GM19023 (cell line): ENCODE results near the gene TACC2.
"Not testable (repeated sequence)": the region's sequence is repeated elsewhere in the genome, so short reads cannot be mapped to it uniquely, and the experiment has no call there.

Experiments used
- ATAC-seq: cut with Tn5 transposase; IDR thresholded peaks from one replicate; pipeline ENCODE4 v1.9.1; 2021; ENCODE audit warnings: mild to moderate bottlenecking, moderate library complexity; ENCODE audit not compliant: unreplicated experiment

Gene TACC2

DNA sequence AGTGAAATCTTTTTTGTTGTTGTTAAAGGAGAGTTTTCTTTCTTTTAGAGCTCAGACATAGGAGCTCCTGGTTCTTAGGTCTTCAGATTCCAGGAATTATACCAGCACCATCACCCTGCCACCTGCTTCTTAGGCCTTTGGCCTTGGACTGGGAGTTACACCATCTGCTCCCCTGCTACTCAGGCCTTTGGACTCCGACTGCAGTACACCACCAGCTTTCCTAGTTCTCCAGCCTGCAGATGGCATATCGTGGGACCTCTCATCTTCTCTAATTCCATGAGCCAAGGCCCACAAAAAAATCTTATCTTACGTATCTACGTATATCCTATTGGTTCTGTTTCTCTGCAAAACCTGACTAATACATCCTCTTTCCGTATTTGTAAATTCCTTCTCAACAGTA is 5.1 kb upstream of the TACC2 start:
- ATAC-seq: no peak

DNA sequence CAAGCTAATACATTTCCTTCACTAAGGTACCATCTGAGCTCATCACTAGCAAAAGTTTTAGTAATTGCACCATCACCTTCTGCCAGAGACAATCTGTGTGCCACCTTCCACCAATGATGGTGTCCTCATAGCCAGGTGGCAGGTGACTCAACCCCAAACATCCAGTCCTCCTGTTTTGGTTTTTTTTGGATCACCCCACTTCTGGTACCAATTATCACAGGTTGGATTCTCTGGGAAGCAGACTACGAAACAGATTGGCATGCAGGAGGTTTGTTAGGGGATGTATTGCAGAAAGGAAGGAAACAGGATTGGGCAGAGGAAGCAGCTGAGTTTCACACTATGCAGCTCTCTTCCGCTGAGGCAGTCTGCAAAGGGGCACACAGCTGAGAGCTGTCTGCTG is 4.5 kb upstream of the TACC2 start:
- ATAC-seq: no peak

DNA sequence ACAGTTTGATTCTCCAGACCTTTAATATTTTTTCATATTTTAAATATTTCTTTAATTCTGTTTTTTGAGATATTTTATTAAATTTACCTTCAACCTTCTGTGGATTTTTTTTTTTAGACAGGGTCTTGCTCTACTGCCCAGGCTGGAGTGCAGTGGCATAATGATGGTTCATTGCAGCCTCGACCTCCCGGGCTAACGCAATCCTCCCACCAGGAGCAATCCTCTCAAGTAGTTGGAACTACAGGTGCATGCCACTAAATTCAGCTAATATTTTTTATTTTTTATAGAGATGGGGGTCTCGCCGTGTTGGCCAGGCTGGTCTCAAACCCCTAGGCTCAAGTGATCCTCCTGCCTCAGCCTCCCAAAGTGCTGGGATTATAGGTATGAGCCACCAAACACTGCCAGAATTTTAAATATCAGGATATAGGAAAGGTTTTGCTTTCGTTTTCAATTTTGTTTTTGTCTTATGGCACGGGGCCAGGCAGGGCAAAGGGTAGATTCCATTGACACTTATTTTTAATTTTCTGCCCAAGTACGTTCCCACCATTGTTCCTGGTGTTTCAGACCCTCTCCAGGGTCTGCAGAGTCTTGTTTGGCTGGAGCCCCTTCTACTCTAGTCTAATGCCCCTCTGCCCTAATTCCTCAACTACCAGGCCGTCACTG is 1.2 kb downstream of the TACC2 start:
- no peak for ATAC-seq

DNA sequence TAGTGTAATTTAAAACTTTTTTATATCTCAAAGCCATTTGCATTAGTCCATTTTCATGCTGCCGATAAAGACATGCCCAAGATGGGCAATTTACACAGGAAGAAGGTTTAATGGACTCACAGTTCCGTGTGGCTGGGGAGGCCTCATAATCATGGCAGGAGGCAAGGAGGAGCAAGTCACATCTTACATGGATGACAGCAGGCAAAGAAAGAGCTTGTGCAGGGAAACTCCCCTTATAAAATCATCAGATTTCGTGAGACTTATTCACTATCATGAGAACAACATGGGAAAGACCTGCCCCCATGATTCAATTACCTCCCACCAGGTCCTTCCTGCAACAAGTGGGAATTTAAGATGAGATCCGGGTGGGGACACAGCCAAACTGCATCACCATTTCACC is 2.8 kb downstream of the TACC2 start:
- ATAC-seq: not testable (repeated sequence)

GRCh38 chr10:121994429-121994941 is 5.5 kb downstream of the TACC2 start:
- no peak for ATAC-seq

DNA sequence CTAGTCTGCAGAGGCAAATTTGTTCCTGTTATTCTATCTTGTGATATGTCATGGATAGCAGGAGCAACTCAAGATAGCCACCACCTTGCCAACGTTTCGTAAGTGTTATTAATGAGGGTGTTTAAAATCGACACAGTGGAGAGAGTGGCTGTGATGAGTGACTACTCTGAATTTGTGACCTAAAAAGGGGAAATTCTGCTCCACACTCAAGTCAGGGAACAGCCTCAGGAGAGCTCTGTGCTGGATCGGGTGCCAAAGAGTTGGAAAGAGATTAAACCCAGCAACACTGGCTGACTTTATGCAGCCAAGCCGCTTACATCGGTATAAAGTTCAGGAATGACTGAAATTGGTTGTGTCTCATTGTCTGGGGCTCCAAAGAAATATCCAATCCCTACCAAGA is 9.5 kb downstream of the TACC2 start:
- ATAC-seq: no peak

DNA sequence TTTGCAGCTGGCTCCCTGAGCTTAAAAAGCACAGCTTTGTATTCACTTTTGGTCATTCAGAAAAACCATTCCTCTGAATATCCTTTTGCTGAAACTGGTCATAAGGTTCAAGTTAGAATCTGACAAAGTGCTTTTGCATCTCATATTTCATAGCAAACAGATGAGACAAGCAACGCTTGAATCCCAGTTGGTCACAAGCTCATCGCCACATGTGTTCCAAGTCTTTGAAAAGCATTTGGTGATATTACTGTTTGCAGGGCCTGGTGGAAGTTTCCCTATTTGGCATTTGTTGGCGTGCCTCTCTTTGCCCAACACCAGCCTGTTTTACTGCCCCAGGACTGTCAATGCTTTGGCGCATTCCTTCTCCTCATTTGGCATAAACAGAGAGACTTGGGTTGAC is 10.3 kb downstream of the TACC2 start:
- no peak for ATAC-seq

GRCh38 chr10:122001698-122002097 is 12.7 kb downstream of the TACC2 start:
- no peak for ATAC-seq

- no peak for ATAC-seq
Measured at GRCh38 chr10:122007415-122007814, 18.5 kb downstream of the TACC2 start.

DNA sequence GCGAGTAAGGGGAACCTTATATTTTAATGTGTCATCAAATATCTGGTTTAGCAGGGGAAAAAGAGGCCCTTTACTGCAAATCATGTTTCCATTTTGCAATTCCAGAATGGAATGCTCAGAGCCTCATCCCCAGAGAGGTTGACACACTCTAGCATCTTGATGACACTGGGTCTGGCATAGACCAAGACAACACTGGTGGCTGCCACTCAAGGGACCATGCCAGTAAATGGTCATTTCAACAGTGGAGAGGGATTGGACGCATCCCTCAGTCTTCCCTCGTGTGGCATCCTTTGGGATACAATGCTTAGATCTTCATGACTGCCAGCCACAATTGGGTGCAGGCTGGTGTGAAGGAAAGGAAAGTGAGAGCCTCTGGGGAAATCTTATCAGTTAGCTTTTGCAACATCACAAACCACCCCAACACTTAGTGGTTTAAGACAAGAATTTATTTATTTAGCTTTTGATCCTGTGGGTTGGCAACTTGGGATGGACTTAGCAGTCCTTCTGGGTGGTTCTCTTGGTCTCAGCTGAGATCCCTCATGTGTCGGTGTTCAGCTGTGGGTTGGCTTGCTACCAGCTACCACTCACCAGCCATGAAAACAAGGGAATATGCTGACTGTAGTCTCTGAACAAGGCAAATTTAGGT is 21.6 kb downstream of the TACC2 start:
- no peak for ATAC-seq

GRCh38 chr10:122012731-122013130 is 23.8 kb downstream of the TACC2 start:
- ATAC-seq: no peak

GRCh38 chr10:122013311-122013780 is 24.4 kb downstream of the TACC2 start:
- no peak for ATAC-seq

- no peak for ATAC-seq
Measured at GRCh38 chr10:122014652-122015248, 25.8 kb downstream of the TACC2 start.

- not testable (repeated sequence) for ATAC-seq
Measured at GRCh38 chr10:122017926-122018325, 29.0 kb downstream of the TACC2 start.

DNA sequence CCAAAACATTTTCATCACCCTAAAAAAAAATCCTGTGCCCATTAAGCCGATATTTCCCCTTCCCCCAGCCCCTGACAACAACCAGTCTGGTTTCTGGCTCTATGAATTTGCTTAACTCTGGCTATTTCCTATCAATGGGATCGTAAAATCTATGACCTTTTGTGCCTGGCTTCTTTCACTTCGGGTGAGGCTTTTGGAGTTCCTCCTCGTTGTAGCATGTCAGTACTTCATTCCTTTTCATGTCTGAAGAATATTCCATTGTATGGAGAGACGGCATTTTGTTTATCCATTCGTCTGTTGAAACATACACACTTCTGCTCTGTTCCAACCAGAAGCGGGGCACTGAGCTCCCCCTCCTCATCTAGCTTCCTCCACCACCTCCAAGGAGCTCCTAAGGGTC is 29.5 kb downstream of the TACC2 start:
- no peak for ATAC-seq

GRCh38 chr10:122018951-122019413 is 30.0 kb downstream of the TACC2 start:
- ATAC-seq: no peak

DNA sequence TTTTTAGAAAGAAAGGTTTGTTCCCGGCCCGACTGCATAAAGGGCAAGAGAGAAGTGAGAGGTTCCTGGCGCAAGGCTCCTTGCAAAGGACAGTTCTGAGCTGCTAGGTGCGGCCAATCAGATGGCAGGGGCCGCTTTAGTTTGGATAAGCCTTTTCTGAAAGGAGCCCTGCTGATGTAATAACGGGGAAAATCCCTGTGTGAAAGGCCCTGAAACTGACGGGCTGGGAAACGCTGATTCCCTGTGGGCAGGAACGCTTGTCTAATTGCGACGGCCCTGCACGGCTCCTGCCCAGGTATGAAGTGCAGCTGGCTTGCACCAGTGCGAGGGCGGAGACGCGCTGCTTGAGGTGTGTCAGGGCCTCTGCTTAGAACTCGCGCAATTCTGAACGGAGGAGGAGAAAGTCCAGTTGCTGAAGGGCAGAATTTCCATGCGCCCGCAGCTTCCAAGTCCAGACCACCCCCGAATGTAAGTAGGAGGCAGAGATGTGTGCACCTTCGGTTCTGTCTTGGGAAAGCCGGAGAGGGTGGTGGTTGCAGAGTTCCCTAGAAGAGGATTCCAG is 30.5 kb downstream of the TACC2 start:
- ATAC-seq: no peak

- no peak for ATAC-seq
Measured at GRCh38 chr10:122020226-122020625, 31.3 kb downstream of the TACC2 start.

GRCh38 chr10:122021379-122021778 is 32.4 kb downstream of the TACC2 start:
- ATAC-seq: no peak

- ATAC-seq: no peak
Measured at GRCh38 chr10:122021828-122022227, 32.9 kb downstream of the TACC2 start.

DNA sequence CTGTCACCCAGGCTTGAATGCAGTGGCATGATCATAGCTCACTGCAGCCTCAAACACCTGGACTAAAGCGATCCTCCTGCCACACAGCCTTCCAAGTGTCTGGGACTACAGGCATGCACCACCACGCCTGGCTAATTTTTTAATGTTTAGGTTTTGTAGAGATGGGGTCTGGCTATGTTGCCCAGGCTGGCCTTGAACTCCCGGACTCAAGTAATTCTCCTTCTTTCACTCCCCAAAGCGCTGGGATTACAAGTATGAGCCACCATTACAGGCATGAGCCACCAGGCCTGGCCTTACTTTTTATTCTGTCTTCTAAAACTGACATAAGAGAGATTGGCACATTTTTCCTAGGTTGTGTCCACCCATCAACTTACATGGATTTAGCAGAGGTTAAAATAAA is 33.3 kb downstream of the TACC2 start:
- no peak for ATAC-seq

DNA sequence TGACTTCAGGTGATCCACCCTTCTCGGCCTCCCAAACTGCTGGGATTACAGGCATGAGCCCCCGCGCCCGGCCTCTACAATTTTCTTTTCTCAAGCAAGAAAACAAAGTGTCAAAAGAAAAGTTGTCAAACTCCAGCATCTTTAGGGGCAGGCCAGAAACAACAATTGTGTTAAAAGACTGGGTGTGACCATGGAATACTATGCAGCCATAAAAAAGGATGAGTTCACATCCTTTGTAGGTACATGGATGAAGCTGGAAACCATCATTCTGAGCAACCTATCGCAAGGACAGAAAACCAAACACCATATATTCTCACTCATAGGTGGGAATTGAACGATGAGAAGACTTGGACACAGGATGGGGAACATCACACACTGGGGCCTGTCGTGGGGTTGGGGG is 34.3 kb downstream of the TACC2 start:
- not testable (repeated sequence) for ATAC-seq
